HCT116 (cell line): Measurements from ENCODE around the gene UPF1.

Source experiments
- CEBPB ChIP-seq: IDR thresholded peaks from 2 replicates; pipeline ENCODE4 v1.6.1; 2012; ENCODE audit warnings: low read depth
- EZH2 ChIP-seq: fragments of 200-600 bp; sonication (generic); IDR thresholded peaks from 2 replicates; pipeline ENCODE4 v1.6.1; 2017; ENCODE audit warnings: antibody characterized with exemption, mixed run types
- EZH2phosphoT487 ChIP-seq: fragments of 200-600 bp; IDR thresholded peaks from 2 replicates; pipeline ENCODE4 v1.6.1; 2018; ENCODE audit warnings: antibody characterized with exemption, borderline replicate concordance
- POLR2A ChIP-seq: IDR thresholded peaks from 2 replicates; pipeline ENCODE4 v1.7.0; 2011; ENCODE audit warnings: borderline replicate concordance; ENCODE audit not compliant: insufficient read depth, insufficient read length; ENCODE audit errors: extremely low read depth
- POLR2AphosphoS5 ChIP-seq: IDR thresholded peaks from 2 replicates; pipeline ENCODE4 v1.6.1; 2011; ENCODE audit warnings: mild to moderate bottlenecking, low read depth, low read length, moderate library complexity
- RAD21 ChIP-seq: IDR thresholded peaks from 2 replicates; pipeline ENCODE4 v1.6.1; 2012; ENCODE audit warnings: low read depth, mild to moderate bottlenecking
- SP1 ChIP-seq: IDR thresholded peaks from 2 replicates; pipeline ENCODE4 v1.6.1; 2012; ENCODE audit warnings: low read depth
- SRF ChIP-seq: IDR thresholded peaks from 2 replicates; pipeline ENCODE4 v1.6.1; 2012; ENCODE audit warnings: low read depth
- TCF7L2 ChIP-seq: IDR thresholded peaks from 2 replicates; pipeline ENCODE4 v1.7.0; 2011; ENCODE audit warnings: borderline replicate concordance, inconsistent platforms; ENCODE audit not compliant: insufficient read depth, insufficient read length; ENCODE audit errors: extremely low read depth
- YY1 ChIP-seq: IDR thresholded peaks from 2 replicates; pipeline ENCODE4 v1.6.1; 2011; ENCODE audit warnings: low read length, low read depth, moderate library complexity, mild to moderate bottlenecking; ENCODE audit not compliant: insufficient replicate concordance; ENCODE audit errors: extremely low read depth
- TF ChIP-seq, protein P1 (sequence below): IDR thresholded peaks from 2 replicates; pipeline ENCODE4 v1.6.1; 2012; ENCODE audit warnings: low read depth
- TF ChIP-seq, protein P2 (sequence below): IDR thresholded peaks from 2 replicates; pipeline ENCODE4 v1.6.1; 2012
- TF ChIP-seq, protein P3 (sequence below), 3 experiments: fragments of 200-600 bp in 1 of 3; sonication (generic) in 1 of 3; IDR thresholded peaks in 2 of 3; conservative IDR thresholded peaks in 1 of 3; 2 replicates each; pipeline ENCODE4 v1.5.1; 2012 to 2017; ENCODE audit warnings: low read depth in 2 of 3, low read length in 2 of 3, antibody characterized with exemption in 1 of 3, borderline replicate concordance in 1 of 3, control low read depth in 1 of 3, mild to moderate bottlenecking in 1 of 3, mixed read lengths in 1 of 3, mixed run types in 1 of 3, moderate library complexity in 1 of 3; ENCODE audit not compliant: insufficient read depth in 1 of 3
- TF ChIP-seq, protein P4 (sequence below): IDR thresholded peaks from 2 replicates; pipeline ENCODE4 v1.6.1; 2012

DNA sequence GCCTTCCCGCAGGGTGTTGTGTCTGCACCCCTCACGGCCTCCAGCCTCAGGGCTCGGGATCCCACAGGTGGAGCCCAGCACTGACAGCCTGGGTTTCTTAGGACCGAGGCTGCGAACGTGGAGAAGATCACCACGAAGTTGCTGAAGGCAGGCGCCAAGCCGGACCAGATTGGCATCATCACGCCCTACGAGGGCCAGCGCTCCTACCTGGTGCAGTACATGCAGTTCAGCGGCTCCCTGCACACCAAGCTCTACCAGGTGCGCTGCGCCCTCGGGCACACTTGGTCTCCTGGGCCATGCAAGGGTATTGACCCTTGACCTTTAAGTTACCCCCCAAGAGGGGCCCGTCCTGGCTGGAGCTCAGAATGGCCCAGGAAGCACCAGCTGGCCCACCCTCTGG is 29.0 kb downstream of the UPF1 start:
- TF ChIP-seq SP1 (no peak), EZH2 (no peak), POLR2A (no peak), YY1 (no peak), TCF7L2 (no peak), CEBPB (no peak), EZH2phosphoT487 (no peak), SRF (no peak), POLR2AphosphoS5 (no peak), RAD21 (no peak)
- TF ChIP-seq, protein P1, sequence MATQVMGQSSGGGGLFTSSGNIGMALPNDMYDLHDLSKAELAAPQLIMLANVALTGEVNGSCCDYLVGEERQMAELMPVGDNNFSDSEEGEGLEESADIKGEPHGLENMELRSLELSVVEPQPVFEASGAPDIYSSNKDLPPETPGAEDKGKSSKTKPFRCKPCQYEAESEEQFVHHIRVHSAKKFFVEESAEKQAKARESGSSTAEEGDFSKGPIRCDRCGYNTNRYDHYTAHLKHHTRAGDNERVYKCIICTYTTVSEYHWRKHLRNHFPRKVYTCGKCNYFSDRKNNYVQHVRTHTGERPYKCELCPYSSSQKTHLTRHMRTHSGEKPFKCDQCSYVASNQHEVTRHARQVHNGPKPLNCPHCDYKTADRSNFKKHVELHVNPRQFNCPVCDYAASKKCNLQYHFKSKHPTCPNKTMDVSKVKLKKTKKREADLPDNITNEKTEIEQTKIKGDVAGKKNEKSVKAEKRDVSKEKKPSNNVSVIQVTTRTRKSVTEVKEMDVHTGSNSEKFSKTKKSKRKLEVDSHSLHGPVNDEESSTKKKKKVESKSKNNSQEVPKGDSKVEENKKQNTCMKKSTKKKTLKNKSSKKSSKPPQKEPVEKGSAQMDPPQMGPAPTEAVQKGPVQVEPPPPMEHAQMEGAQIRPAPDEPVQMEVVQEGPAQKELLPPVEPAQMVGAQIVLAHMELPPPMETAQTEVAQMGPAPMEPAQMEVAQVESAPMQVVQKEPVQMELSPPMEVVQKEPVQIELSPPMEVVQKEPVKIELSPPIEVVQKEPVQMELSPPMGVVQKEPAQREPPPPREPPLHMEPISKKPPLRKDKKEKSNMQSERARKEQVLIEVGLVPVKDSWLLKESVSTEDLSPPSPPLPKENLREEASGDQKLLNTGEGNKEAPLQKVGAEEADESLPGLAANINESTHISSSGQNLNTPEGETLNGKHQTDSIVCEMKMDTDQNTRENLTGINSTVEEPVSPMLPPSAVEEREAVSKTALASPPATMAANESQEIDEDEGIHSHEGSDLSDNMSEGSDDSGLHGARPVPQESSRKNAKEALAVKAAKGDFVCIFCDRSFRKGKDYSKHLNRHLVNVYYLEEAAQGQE, result no peak
- TF ChIP-seq, protein P2, sequence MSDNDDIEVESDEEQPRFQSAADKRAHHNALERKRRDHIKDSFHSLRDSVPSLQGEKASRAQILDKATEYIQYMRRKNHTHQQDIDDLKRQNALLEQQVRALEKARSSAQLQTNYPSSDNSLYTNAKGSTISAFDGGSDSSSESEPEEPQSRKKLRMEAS, result no peak
- TF ChIP-seq, protein P3, sequence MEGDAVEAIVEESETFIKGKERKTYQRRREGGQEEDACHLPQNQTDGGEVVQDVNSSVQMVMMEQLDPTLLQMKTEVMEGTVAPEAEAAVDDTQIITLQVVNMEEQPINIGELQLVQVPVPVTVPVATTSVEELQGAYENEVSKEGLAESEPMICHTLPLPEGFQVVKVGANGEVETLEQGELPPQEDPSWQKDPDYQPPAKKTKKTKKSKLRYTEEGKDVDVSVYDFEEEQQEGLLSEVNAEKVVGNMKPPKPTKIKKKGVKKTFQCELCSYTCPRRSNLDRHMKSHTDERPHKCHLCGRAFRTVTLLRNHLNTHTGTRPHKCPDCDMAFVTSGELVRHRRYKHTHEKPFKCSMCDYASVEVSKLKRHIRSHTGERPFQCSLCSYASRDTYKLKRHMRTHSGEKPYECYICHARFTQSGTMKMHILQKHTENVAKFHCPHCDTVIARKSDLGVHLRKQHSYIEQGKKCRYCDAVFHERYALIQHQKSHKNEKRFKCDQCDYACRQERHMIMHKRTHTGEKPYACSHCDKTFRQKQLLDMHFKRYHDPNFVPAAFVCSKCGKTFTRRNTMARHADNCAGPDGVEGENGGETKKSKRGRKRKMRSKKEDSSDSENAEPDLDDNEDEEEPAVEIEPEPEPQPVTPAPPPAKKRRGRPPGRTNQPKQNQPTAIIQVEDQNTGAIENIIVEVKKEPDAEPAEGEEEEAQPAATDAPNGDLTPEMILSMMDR (IDR thresholded peaks at IDR 0.05 in 2 of 3, conservative IDR thresholded peaks at IDR 0.05 in 1 of 3; ENCODE audit: borderline replicate concordance in 1 of 3, insufficient read depth in 1 of 3, low read depth in 2 of 3, low read length in 2 of 3), result no peak
- TF ChIP-seq, protein P4, sequence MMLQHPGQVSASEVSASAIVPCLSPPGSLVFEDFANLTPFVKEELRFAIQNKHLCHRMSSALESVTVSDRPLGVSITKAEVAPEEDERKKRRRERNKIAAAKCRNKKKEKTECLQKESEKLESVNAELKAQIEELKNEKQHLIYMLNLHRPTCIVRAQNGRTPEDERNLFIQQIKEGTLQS, result no peak
